ENCODE results near the gene PTGDS.

The PTGDS gene

GRCh38 chr9:136970361-136970760, 6.9 kb upstream of the PTGDS start:
- no peak overlapping the region for H3K4me3 ChIP-seq (replicated peaks; ENCODE audit: low read depth, low read length)
- DNase-seq (ENCODE audit: extremely low read depth, insufficient read length): no peak
- peaks cover 2% of the 10 kb centered on the region; the same call in 1 of the 2 replicates for H3K27me3 ChIP-seq (replicated peaks; ENCODE audit: control insufficient read depth, insufficient read depth, low read length)
- TF ChIP-seq CTCF (IDR thresholded peaks at IDR 0.05; ENCODE audit: insufficient read depth, low read length, poor library complexity, severe bottlenecking): no peak
- H3K36me3 ChIP-seq (ENCODE audit: control insufficient read depth, insufficient read depth, low read length): no peaks in the 10 kb centered on the region

- Histone ChIP-seq H3K4me3 (replicated peaks; ENCODE audit: low read depth, low read length) (no peak overlapping the region), H3K36me3 (ENCODE audit: control insufficient read depth, insufficient read depth, low read length) (no peaks in the 10 kb centered on the region), H3K27me3 (replicated peaks; ENCODE audit: control insufficient read depth, insufficient read depth, low read length) (peaks cover 2% of the 10 kb centered on the region; the same call in 1 of the 2 replicates)
- TF ChIP-seq CTCF (IDR thresholded peaks at IDR 0.05; ENCODE audit: insufficient read depth, low read length, poor library complexity, severe bottlenecking): no peak
- no peak for DNase-seq (ENCODE audit: extremely low read depth, insufficient read length)
These were observed 5.6 kb upstream of the PTGDS start for GRCh38 chr9:136971746-136972145.

GRCh38 chr9:136972335-136972734, 5.0 kb upstream of the PTGDS start:
- no peak for TF ChIP-seq CTCF (IDR thresholded peaks at IDR 0.05; ENCODE audit: insufficient read depth, low read length, poor library complexity, severe bottlenecking)
- DNase-seq (ENCODE audit: extremely low read depth, insufficient read length): no peak
- Histone ChIP-seq H3K36me3 (ENCODE audit: control insufficient read depth, insufficient read depth, low read length) (no peaks in the 10 kb centered on the region), H3K4me3 (replicated peaks; ENCODE audit: low read depth, low read length) (no peak overlapping the region), H3K27me3 (replicated peaks; ENCODE audit: control insufficient read depth, insufficient read depth, low read length) (peaks cover 2% of the 10 kb centered on the region; the same call in 1 of the 2 replicates)

GRCh38 chr9:136972743-136973142, 4.6 kb upstream of the PTGDS start:
- TF ChIP-seq CTCF (IDR thresholded peaks at IDR 0.05; ENCODE audit: insufficient read depth, low read length, poor library complexity, severe bottlenecking): no peak
- Histone ChIP-seq H3K36me3 (ENCODE audit: control insufficient read depth, insufficient read depth, low read length) (no peaks in the 10 kb centered on the region), H3K27me3 (replicated peaks; ENCODE audit: control insufficient read depth, insufficient read depth, low read length) (peaks cover 2% of the 10 kb centered on the region; the same call in 1 of the 2 replicates), H3K4me3 (replicated peaks; ENCODE audit: low read depth, low read length) (no peak overlapping the region)
- DNase-seq (ENCODE audit: extremely low read depth, insufficient read length): no peak

GRCh38 chr9:136973618-136974617, 3.4 kb upstream of the PTGDS start:
- no peak for TF ChIP-seq CTCF (IDR thresholded peaks at IDR 0.05; ENCODE audit: insufficient read depth, low read length, poor library complexity, severe bottlenecking)
- Histone ChIP-seq H3K4me3 (replicated peaks; ENCODE audit: low read depth, low read length) (no peak overlapping the region), H3K36me3 (ENCODE audit: control insufficient read depth, insufficient read depth, low read length) (no peaks in the 10 kb centered on the region), H3K27me3 (replicated peaks; ENCODE audit: control insufficient read depth, insufficient read depth, low read length) (peaks cover 2% of the 10 kb centered on the region; the same call in 1 of the 2 replicates)
- no peak for DNase-seq (ENCODE audit: extremely low read depth, insufficient read length)

Data from GM06990 (cell line).